Measurements from ENCODE around the gene FGD3.

Gene FGD3

DNA sequence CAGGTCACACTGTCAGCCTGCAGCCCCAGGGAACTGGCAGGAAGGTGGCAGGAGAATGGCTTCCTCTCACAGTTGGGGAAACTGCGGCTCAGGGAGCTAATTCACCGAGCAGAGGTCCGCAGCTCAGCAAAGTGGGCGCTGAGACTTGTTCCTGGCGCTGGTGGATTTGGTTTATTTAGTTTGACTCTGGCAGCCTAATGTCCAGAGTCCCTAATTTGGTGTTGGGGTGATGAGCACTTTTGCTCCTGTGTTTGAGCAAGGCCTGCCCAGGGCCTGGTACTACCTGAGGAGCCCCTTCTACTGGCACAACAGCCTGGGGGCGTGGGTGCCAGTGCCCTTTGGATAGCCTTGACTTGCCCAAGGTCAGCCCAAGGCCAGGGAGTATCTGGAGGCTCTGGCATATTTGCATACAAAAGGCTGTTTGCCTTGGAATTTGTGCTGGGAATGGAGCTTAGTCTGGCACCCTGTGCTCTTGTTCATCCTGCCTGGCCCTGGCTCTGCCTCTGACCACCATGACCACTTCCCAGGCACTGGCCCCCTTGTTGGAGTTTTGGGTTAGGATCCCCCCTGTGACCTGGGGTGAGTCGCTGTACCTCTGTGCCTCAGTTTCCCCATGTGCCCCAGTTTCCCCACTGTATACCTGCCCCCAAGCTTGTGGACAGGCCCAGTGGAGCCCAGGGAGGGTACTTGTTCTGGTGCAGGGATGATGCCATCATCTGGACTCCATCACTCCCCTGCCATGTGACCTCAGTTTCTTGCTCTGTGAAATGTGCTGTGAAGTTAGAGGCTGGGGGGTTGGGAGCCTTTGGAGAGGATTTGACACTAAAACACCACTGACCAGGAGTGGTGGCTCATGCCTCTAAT, 112.6 kb downstream of the FGD3 start:
- DNase-seq: no peak
- in situ Hi-C loops (cut with MboI; ENCODE audit: low pct_unique_long_range_greater_than_20kb, low sequenced_read_pairs): no loop called here

GRCh38 chr9:93060746-93061259, 113.5 kb downstream of the FGD3 start:
- DNase-seq: no peak
- in situ Hi-C loops (cut with MboI; ENCODE audit: low pct_unique_long_range_greater_than_20kb, low sequenced_read_pairs): no loop called here

- DNase-seq: no peak
- in situ Hi-C loops (cut with MboI; ENCODE audit: low pct_unique_long_range_greater_than_20kb, low sequenced_read_pairs): no loop called here
Measured at GRCh38 chr9:93061260-93061751, 114.0 kb downstream of the FGD3 start.

- no peak for DNase-seq
Measured at GRCh38 chr9:93061791-93062763, 114.8 kb downstream of the FGD3 start.

GRCh38 chr9:93064392-93065134, 117.2 kb downstream of the FGD3 start:
- in situ Hi-C loops (cut with MboI; ENCODE audit: low pct_unique_long_range_greater_than_20kb, low sequenced_read_pairs): no loop called here
- DNase-seq: peak; percentile 96

More at GRCh38 chr9:93061791-93062763, 114.8 kb downstream of the FGD3 start:
- in situ Hi-C loops (cut with MboI; ENCODE audit: low pct_unique_long_range_greater_than_20kb, low sequenced_read_pairs): no loop called here

GRCh38 chr9:93065135-93065720, 117.9 kb downstream of the FGD3 start:
- peak; percentile 65 for DNase-seq
- in situ Hi-C loops (cut with MboI; ENCODE audit: low pct_unique_long_range_greater_than_20kb, low sequenced_read_pairs): no loop called here

GRCh38 chr9:93066978-93067603, 119.8 kb downstream of the FGD3 start:
- in situ Hi-C loops (cut with MboI; ENCODE audit: low pct_unique_long_range_greater_than_20kb, low sequenced_read_pairs): no loop called here
- DNase-seq: no peak

DNA sequence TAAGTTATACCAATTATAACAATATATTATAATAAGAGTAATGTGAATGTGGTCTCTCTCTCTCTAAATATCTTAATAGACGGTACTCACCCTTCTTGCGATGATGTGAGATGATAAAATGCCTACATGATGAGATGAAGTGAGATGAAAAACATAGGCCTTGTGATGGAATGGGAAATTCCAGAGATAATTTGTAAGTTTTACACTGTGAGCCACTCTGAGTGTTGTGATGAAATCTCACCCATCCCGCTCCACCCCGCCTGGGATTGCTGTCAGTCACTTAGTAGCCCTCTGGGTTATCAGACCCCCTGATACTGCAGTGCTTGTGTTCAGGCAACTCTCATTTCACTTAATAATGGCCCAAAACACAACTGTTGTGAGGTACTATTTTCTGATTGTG, 121.6 kb downstream of the FGD3 start:
- no peak for DNase-seq
- in situ Hi-C loops (cut with MboI; ENCODE audit: low pct_unique_long_range_greater_than_20kb, low sequenced_read_pairs): no loop called here

GRCh38 chr9:93071464-93071863, 124.1 kb downstream of the FGD3 start:
- peak; percentile 27 for DNase-seq
- in situ Hi-C loops (cut with MboI; ENCODE audit: low pct_unique_long_range_greater_than_20kb, low sequenced_read_pairs): no loop called here

DNA sequence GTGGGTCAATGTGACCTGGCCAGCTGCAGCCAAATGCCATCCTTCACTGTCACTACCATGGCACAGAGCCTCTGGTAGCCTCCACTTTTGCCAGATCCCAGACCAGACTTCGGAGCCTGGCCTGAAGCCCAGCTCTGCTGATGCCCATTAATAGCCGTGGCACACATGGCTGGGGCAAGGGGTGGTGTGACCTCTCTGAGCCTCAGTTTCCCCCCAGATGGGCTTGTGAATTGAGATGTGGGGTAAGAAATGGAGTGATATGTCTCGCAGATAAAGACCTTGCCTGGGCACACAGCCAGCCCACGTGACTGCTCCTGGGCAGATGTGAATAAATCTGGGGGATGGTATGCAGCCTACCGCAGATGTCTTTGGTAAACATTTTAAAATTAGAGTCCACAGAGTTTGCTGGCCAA, 125.1 kb downstream of the FGD3 start:
- DNase-seq: no peak
- in situ Hi-C loops (cut with MboI; ENCODE audit: low pct_unique_long_range_greater_than_20kb, low sequenced_read_pairs): no loop called here

DNA sequence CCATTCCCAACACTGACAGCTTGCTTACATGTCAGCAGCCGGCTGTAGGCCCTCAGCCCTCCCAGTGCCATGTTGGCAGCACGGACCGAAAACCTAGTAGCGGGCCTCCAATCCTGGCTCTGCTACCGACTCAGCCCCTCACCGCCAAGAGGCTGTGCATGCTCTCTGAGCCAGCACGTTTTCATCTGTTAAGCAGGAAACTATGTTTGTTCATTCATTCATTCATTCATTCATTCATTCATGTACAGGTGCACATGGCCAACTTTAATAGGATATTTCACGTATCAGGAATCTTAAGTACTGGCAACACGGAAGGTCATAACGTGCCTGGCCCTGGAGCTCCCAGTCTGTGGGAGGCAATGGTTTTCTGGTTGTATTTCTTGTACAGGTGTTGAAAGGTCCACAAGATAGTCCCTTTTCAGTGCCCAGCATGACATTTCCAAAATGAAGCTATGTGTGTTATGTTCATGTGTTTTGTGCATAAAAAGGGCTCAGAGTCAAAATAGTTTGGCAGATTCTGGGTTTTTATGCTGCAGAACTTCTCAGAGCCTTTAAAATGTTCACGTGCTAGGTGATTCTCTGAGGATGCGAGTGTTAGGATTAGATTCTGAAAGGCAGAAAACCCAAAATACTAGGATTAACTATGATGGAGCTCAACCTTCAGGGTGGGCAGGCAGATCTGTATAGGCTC, 128.9 kb downstream of the FGD3 start:
- no peak for DNase-seq
- in situ Hi-C loops (cut with MboI; ENCODE audit: low pct_unique_long_range_greater_than_20kb, low sequenced_read_pairs): no loop called here

- in situ Hi-C loops (cut with MboI; ENCODE audit: low pct_unique_long_range_greater_than_20kb, low sequenced_read_pairs): no loop called here
- DNase-seq: no peak
Measured at GRCh38 chr9:93076792-93077128, 129.4 kb downstream of the FGD3 start.

DNA sequence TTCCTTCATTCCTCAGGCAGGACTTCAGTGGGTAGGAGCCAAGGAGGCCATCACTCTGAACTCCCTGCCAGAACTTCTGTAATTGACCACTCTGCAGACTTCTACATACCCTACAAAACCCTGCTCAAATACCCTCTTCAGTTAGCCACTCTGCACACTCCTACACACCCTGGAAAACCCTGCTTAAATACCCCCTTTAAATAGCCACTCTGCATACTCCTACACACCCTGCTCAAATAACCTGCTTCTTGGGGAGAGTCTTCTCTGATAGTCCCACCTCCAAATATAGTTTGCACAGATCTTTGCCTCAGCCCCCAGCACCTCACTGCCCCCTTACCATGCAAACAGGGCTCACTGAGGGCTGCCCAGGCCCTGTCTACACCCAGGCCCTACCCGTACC, 130.0 kb downstream of the FGD3 start:
- in situ Hi-C loops (cut with MboI; ENCODE audit: low pct_unique_long_range_greater_than_20kb, low sequenced_read_pairs): no loop called here
- DNase-seq: no peak

DNA sequence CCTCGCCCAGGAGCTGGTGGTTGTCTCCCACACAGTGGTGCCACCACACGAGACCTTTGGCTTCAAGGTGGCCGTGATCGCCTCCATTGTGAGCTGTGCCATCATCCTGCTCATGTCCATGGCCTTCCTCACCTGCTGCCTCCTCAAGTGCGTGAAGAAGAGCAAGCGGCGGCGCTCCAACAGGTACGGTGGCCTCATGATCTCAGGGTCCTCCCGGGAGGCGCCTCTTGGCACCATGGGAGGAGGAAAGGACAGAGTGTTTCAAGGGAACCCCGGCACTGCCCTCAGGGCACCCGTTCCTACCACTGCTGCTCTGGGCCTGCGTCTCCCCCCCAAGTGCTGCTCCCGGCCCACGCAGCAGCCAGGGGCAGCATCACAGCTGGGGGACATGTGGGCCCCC, 130.5 kb downstream of the FGD3 start:
- in situ Hi-C loops (cut with MboI; ENCODE audit: low pct_unique_long_range_greater_than_20kb, low sequenced_read_pairs): no loop called here
- DNase-seq: no peak

- in situ Hi-C loops (cut with MboI; ENCODE audit: low pct_unique_long_range_greater_than_20kb, low sequenced_read_pairs): no loop called here
- DNase-seq: no peak
Measured at GRCh38 chr9:93079371-93079770, 132.0 kb downstream of the FGD3 start.

- in situ Hi-C loops (cut with MboI; ENCODE audit: low pct_unique_long_range_greater_than_20kb, low sequenced_read_pairs): no loop called here
- DNase-seq: no peak
Measured at GRCh38 chr9:93080406-93080805, 133.1 kb downstream of the FGD3 start.

GRCh38 chr9:93081081-93081529, 133.8 kb downstream of the FGD3 start:
- DNase-seq: no peak
- in situ Hi-C loops (cut with MboI; ENCODE audit: low pct_unique_long_range_greater_than_20kb, low sequenced_read_pairs): no loop called here

DNA sequence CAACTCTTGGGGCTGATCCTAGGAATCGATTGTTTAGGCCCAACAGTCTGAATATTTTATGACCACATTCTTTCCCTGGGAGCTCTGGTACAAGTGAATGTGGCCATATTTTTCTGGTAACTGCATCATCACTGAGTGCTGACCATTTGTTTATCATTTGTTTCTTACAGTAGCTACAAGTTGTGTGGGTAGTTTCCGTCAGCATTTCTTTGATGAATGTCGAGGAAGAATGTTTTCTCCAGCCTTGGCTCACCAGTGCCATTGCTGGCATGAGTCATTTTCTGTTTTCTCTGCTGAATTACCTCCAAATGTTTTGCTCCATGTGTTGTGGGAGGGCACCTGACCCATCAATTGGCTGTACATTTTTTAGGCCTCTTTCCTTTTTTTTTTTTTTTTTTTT, 134.6 kb downstream of the FGD3 start:
- in situ Hi-C loops (cut with MboI; ENCODE audit: low pct_unique_long_range_greater_than_20kb, low sequenced_read_pairs): no loop called here
- DNase-seq: no peak

Data from KBM-7 (cell line).